ENCODE results near the gene PRKCA.

- TF ChIP-seq POLR2A (IDR thresholded peaks at IDR 0.05; ENCODE audit: low read length) (no peak), GATA1 (IDR thresholded peaks at IDR 0.05; ENCODE audit: low read depth, low read length) (no peak)
These were observed 30.9 kb upstream of the PRKCA start for GRCh38 chr17:66271512-66271911.

Data from erythroblast (primary cell).